Upper lobe of left lung (tissue), 6 donors: ENCODE results near the gene CTBP2. TPM values are rescaled to one million over a fixed set of nuclear protein-coding genes. Genes with fewer than 3 reads are reported as not detected.

Experiments
- ATAC-seq, 2 donors: fragments of 200-7000 bp; cut with Tn5 transposase; one replicate each; pipeline ENCODE4 v1.9.1; 2022; ENCODE audit warnings: mild to moderate bottlenecking in 2 of 2, moderate library complexity in 2 of 2; ENCODE audit not compliant: low FRiP score in 2 of 2
- DNase-seq, 2 donors: peaks; one replicate each; pipeline ENCODE4 v3.0.0-alpha.2; 2019 to 2020
- H3K27ac ChIP-seq, 4 donors: fragments of 200-600 bp; sonication (generic); one replicate each; pipeline ENCODE4 v1.5.1; 2016 to 2019
- H3K27me3 ChIP-seq, 4 donors: fragments of 200-600 bp; sonication (generic); one replicate each; pipeline ENCODE4 v1.5.1; 2017 to 2019
- H3K36me3 ChIP-seq, 4 donors: fragments of 200-600 bp; sonication (generic); one replicate each; pipeline ENCODE4 v1.5.1; 2016 to 2019
- H3K4me1 ChIP-seq, 4 donors: fragments of 200-600 bp; sonication (generic); one replicate each; pipeline ENCODE4 v1.5.1; 2018 to 2019
- H3K4me3 ChIP-seq, 4 donors: fragments of 200-600 bp; sonication (generic); one replicate each; pipeline ENCODE4 v1.5.1; 2017 to 2019; ENCODE audit warnings: mild to moderate bottlenecking in 2 of 4, moderate library complexity in 1 of 4
- H3K9me3 ChIP-seq, 4 donors: fragments of 200-600 bp; sonication (generic); one replicate each; pipeline ENCODE4 v1.5.1; 2018 to 2019
- CTCF ChIP-seq, 6 experiments: fragments of 450-650 bp in 4 of 6; fragments of 200-600 bp in 2 of 6; sonication (generic) in 2 of 6; IDR thresholded peaks; one replicate each; pipeline ENCODE4 v1.5.1; 2016 to 2019; ENCODE audit warnings: antibody characterized with exemption in 6 of 6
- EP300 ChIP-seq, 4 donors: sonication (generic); formaldehyde crosslinking; IDR thresholded peaks; one replicate each; pipeline ENCODE4 v1.5.1; 2017; ENCODE audit warnings: antibody characterized with exemption in 4 of 4, control low read depth in 2 of 4
- POLR2A ChIP-seq, 4 donors: fragments of 450-650 bp; IDR thresholded peaks; one replicate each; pipeline ENCODE4 v1.5.1; 2016 to 2017; ENCODE audit warnings: antibody characterized with exemption in 4 of 4, mild to moderate bottlenecking in 2 of 4
- POLR2AphosphoS5 ChIP-seq, 2 donors: sonication (generic); formaldehyde crosslinking; IDR thresholded peaks; one replicate each; pipeline ENCODE4 v1.5.1; 2017; ENCODE audit warnings: antibody characterized with exemption in 2 of 2
- WGBS, 2 donors: methylation state at CpG; one replicate each; pipeline ENCODE4 v1.1.5; 2017 to 2018; 5-methylcytosine and 5-hydroxymethylcytosine counted together
- total RNA-seq, 6 donors: library from RNA; depleted of rRNA in 4 of 6; stranded (reverse); fragments of >200 nt in 4 of 6; gene quantifications; one replicate each; pipeline versions ENCODE4 v1.1.0 to v1.2.1, GENCODE V29; 2016 to 2021
- donor health status: DM: no; HTN: no; CAD: no; lungs with moderate emphysema.
- donor health status: DM: no; HTN: yes; CAD: no; lungs with severe emphysema.

CTBP2 gene
- total RNA-seq, 6 donors from 2014 or later: 47.1 to 82.5 (median 59.7) TPM

- DNase-seq (peak; percentile 20 to 46), ATAC-seq (no peak)
- TF ChIP-seq CTCF (IDR thresholded peaks at IDR 0.05): no peak
- no peak for TF ChIP-seq POLR2AphosphoS5 (IDR thresholded peaks at IDR 0.05)
- no peak for TF ChIP-seq POLR2A (IDR thresholded peaks at IDR 0.05)
- TF ChIP-seq EP300 (IDR thresholded peaks at IDR 0.05): no peak
- Histone ChIP-seq H3K4me3 (no peak overlapping the region), H3K36me3 (peaks cover 21 to 89% (median 68%) of the 10 kb centered on the region in 4 donors), H3K27me3 (no peaks in the 10 kb centered on the region), H3K9me3 (no peaks in the 10 kb centered on the region), H3K27ac (peak overlapping the region; percentile 16 to 72 (median 67)), H3K4me1 (peaks cover 27 to 38% (median 35%) of the 10 kb centered on the region in 4 donors)
- 64 to 76% methylated on average over 7 to 18 of the region's 21 CpGs for WGBS, 2 donors
Observed at GRCh38 chr10:125001313-125002046, 158.9 kb downstream of the CTBP2 start.

GRCh38 chr10:125000366-125001312, 159.7 kb downstream of the CTBP2 start:
- 63 to 64% methylated on average over 17 to 35 of the region's 35 CpGs for WGBS, 2 donors
- H3K9me3 ChIP-seq: no peaks in the 10 kb centered on the region
- peak overlapping the region in 3 of 4 donors; percentile 67 to 72 (median 67) for H3K27ac ChIP-seq
- H3K4me3 ChIP-seq: no peak overlapping the region
- peaks cover 27 to 38% (median 33%) of the 10 kb centered on the region in 4 donors for H3K4me1 ChIP-seq
- TF ChIP-seq POLR2A (IDR thresholded peaks at IDR 0.05): no peak
- no peak for TF ChIP-seq EP300 (IDR thresholded peaks at IDR 0.05)
- TF ChIP-seq CTCF (IDR thresholded peaks at IDR 0.05): no peak
- TF ChIP-seq POLR2AphosphoS5 (IDR thresholded peaks at IDR 0.05): no peak
- ATAC-seq (no peak), DNase-seq (peak; percentile 20 to 41)
- no peaks in the 10 kb centered on the region for H3K27me3 ChIP-seq
- peaks cover 26 to 91% (median 74%) of the 10 kb centered on the region in 4 donors for H3K36me3 ChIP-seq

GRCh38 chr10:124999433-125000365, 160.7 kb downstream of the CTBP2 start:
- ATAC-seq: peak in 1 of 2 donors; percentile 41
- no peaks in the 10 kb centered on the region for H3K9me3 ChIP-seq
- TF ChIP-seq POLR2AphosphoS5 (IDR thresholded peaks at IDR 0.05) (peak in 1 of 2 donors; percentile 13), EP300 (IDR thresholded peaks at IDR 0.05) (no peak)
- DNase-seq: peak; percentile 22 to 82
- peaks cover 27 to 38% (median 33%) of the 10 kb centered on the region in 4 donors for H3K4me1 ChIP-seq
- 65 to 75% methylated on average over 17 to 29 of the region's 29 CpGs for WGBS, 2 donors
- H3K27me3 ChIP-seq: no peaks in the 10 kb centered on the region
- peak overlapping the region; percentile 53 to 72 (median 63) for H3K27ac ChIP-seq
- H3K4me3 ChIP-seq: no peak overlapping the region
- H3K36me3 ChIP-seq: peaks cover 26 to 92% (median 81%) of the 10 kb centered on the region in 4 donors

- H3K27ac ChIP-seq: peak overlapping the region; percentile 53 to 72 (median 63)
- TF ChIP-seq CTCF (IDR thresholded peaks at IDR 0.05) (no peak), POLR2A (IDR thresholded peaks at IDR 0.05) (no peak), POLR2AphosphoS5 (IDR thresholded peaks at IDR 0.05) (no peak), EP300 (IDR thresholded peaks at IDR 0.05) (no peak)
Observed at GRCh38 chr10:124998624-124999291, 161.6 kb downstream of the CTBP2 start.

More at GRCh38 chr10:124998624-124999291, 161.6 kb downstream of the CTBP2 start:
- H3K36me3 ChIP-seq: peaks cover 31 to 96% (median 89%) of the 10 kb centered on the region in 4 donors
- DNase-seq: peak; percentile 12 to 64
- H3K4me3 ChIP-seq: no peak overlapping the region
- peak in 1 of 2 donors; percentile 1 for ATAC-seq
- H3K4me1 ChIP-seq: peaks cover 27 to 38% (median 33%) of the 10 kb centered on the region in 4 donors
- 84 to 91% methylated on average over 11 to 16 of the region's 16 CpGs for WGBS, 2 donors
- H3K9me3 ChIP-seq: no peaks in the 10 kb centered on the region
- no peaks in the 10 kb centered on the region for H3K27me3 ChIP-seq
